Measurements from ENCODE around the gene TOX2.

TOX2 gene

DNA sequence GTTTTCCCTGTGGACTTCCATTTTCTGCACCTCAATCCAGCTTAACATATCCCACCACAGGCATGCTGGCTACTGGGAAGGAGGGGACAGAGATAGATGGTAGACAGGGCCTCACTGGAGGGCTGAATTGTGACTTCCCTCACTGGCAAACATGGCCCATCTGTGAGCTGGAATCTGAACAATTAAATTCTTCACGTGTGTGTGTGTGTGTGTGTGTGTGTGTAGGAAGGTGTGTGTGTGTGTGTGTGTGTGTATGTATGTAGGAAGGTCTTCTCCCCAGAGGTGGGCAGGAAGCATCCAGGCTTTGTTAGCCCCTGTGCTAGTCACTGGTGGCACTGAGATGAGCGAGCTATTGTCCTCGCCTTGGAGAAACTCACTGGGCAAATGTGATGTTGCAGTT is 5.4 kb upstream of the TOX2 start:
- Histone ChIP-seq H3K4me1 (no peaks in the 10 kb centered on the region), H3K27ac (no peak overlapping the region), H3K36me3 (ENCODE audit: control insufficient read depth, insufficient read depth, low read length) (no peaks in the 10 kb centered on the region), H3K9me3 (ENCODE audit: control insufficient read depth, low read length) (peaks cover 7% of the 10 kb centered on the region), H3K4me2 (ENCODE audit: low read length) (no peak overlapping the region), H3K4me3 (ENCODE audit: low read depth, low read length) (no peak overlapping the region), H3K9ac (no peak overlapping the region), H3K79me2 (no peaks in the 10 kb centered on the region), H2AFZ (no peak overlapping the region), H3K27me3 (ENCODE audit: control insufficient read depth, insufficient read depth, low read length) (no peaks in the 10 kb centered on the region)
- TF ChIP-seq, protein P1, sequence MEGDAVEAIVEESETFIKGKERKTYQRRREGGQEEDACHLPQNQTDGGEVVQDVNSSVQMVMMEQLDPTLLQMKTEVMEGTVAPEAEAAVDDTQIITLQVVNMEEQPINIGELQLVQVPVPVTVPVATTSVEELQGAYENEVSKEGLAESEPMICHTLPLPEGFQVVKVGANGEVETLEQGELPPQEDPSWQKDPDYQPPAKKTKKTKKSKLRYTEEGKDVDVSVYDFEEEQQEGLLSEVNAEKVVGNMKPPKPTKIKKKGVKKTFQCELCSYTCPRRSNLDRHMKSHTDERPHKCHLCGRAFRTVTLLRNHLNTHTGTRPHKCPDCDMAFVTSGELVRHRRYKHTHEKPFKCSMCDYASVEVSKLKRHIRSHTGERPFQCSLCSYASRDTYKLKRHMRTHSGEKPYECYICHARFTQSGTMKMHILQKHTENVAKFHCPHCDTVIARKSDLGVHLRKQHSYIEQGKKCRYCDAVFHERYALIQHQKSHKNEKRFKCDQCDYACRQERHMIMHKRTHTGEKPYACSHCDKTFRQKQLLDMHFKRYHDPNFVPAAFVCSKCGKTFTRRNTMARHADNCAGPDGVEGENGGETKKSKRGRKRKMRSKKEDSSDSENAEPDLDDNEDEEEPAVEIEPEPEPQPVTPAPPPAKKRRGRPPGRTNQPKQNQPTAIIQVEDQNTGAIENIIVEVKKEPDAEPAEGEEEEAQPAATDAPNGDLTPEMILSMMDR (IDR thresholded peaks at IDR 0.05) = no peak

DNA sequence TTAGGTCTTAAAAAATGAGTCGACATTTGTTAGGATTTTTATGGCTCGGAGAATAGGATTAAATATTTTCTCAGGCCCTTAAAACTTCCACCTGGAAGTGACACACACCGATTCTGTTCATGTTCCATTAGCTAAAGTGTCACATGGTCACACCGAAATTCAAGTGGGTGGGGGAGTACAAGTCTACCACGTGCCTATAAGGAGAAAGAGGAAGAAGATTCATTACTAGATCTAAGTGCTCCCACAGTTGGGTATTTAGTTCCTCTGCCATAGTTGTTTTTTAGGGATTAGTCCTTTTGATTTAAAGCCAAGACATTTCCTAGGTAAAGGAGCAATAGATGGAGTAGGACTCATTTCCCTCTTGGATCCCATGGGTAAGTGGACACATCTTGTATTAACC is 4.9 kb upstream of the TOX2 start:
- H3K4me2 ChIP-seq (ENCODE audit: low read length) = no peak overlapping the region
- H3K27ac ChIP-seq = no peak overlapping the region
- TF ChIP-seq, protein P1 (IDR thresholded peaks at IDR 0.05) = no peak
- H3K36me3 ChIP-seq (ENCODE audit: control insufficient read depth, insufficient read depth, low read length) = no peaks in the 10 kb centered on the region
- no peak overlapping the region for H3K4me3 ChIP-seq (ENCODE audit: low read depth, low read length)
- no peak overlapping the region for H3K9ac ChIP-seq
- H3K79me2 ChIP-seq = no peaks in the 10 kb centered on the region
- H2AFZ ChIP-seq = no peak overlapping the region
- H3K9me3 ChIP-seq (ENCODE audit: control insufficient read depth, low read length) = peaks cover 7% of the 10 kb centered on the region
- no peaks in the 10 kb centered on the region for H3K4me1 ChIP-seq
- H3K27me3 ChIP-seq (ENCODE audit: control insufficient read depth, insufficient read depth, low read length) = no peaks in the 10 kb centered on the region

DNA sequence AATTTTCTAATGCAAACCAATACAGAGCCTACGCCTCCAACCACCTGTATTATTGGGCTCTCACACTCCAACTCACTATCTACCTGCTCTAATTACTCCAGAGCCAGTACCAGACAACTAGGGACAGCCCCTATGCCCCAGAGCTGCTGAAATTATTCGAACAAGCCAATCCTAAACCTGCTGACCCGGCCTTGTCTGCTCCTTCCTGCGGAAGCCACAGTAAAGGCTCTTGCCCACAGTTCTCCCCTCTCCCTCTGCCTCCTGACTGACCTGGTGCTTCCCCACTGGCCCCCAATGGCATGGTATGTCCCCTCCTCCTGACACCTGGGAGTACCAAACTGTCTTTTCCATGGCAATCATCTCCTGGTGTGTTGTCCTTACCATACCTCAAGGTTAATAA is 4.1 kb upstream of the TOX2 start:
- Histone ChIP-seq H3K79me2 (no peaks in the 10 kb centered on the region), H3K9me3 (ENCODE audit: control insufficient read depth, low read length) (peaks cover 7% of the 10 kb centered on the region), H3K4me2 (ENCODE audit: low read length) (no peak overlapping the region), H2AFZ (no peak overlapping the region), H3K36me3 (ENCODE audit: control insufficient read depth, insufficient read depth, low read length) (no peaks in the 10 kb centered on the region), H3K4me1 (no peaks in the 10 kb centered on the region), H3K9ac (no peak overlapping the region), H3K27ac (no peak overlapping the region), H3K4me3 (ENCODE audit: low read depth, low read length) (no peak overlapping the region), H3K27me3 (ENCODE audit: control insufficient read depth, insufficient read depth, low read length) (no peaks in the 10 kb centered on the region)
- TF ChIP-seq, protein P1 (IDR thresholded peaks at IDR 0.05) = no peak

DNA sequence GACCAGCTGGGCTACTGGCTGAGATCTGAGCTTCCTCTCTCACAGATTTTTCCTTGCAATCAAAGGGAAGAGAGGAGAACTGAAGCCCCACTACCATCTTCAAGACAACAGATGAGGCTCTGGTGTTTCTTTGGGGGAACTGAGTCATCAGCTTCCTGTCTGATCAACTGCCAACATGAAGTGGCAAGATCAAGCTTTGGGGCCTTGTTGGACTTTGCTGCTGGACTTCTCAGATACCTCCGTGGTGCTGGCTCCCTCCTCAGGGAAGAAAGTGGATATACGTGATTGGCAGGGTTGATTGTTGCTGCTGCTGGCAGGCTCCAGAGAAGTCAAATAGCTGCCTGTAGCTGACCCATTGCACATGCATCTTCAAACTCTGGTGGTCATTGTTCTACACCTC is 3.6 kb upstream of the TOX2 start:
- H3K4me2 ChIP-seq (ENCODE audit: low read length) = no peak overlapping the region
- H3K9ac ChIP-seq = no peak overlapping the region

More for the DNA sequence above, 3.6 kb upstream of the TOX2 start:
- H3K9me3 ChIP-seq (ENCODE audit: control insufficient read depth, low read length) = peaks cover 7% of the 10 kb centered on the region
- no peak overlapping the region for H3K27ac ChIP-seq
- no peak overlapping the region for H2AFZ ChIP-seq
- no peaks in the 10 kb centered on the region for H3K27me3 ChIP-seq (ENCODE audit: control insufficient read depth, insufficient read depth, low read length)
- no peak overlapping the region for H3K4me3 ChIP-seq (ENCODE audit: low read depth, low read length)
- TF ChIP-seq, protein P1 (IDR thresholded peaks at IDR 0.05) = no peak
- H3K79me2 ChIP-seq = no peaks in the 10 kb centered on the region
- no peaks in the 10 kb centered on the region for H3K4me1 ChIP-seq
- H3K36me3 ChIP-seq (ENCODE audit: control insufficient read depth, insufficient read depth, low read length) = no peaks in the 10 kb centered on the region

Data from parathyroid adenoma (tissue), 2 donors.